PC-3 (cell line): ENCODE results near the gene ZNF804A. TPM values are rescaled to one million over a fixed set of nuclear protein-coding genes. Genes with fewer than 3 reads are reported as not detected.

Source experiments
- ATAC-seq: fragments of 200-7000 bp; cut with Tn5 transposase; 2 replicates; pipeline ENCODE4 v1.9.1; 2020; ENCODE audit warnings: mild to moderate bottlenecking, moderate library complexity
- BruUV-seq: library from RNA; stranded (reverse); fragments of 400-500 nt; replicated peaks from 2 replicates; lab custom pipeline; 2021; lab: Mats Ljungman, UMichigan
- CTCF ChIA-PET: fragments of 300-600 bp; sonication (Branson Sonifier 250); formaldehyde crosslinking; loops from one replicate; lab custom pipeline; 2022; ENCODE audit warnings: antibody characterized with exemption; lab: Charles Lee
- POLR2A ChIA-PET: fragments of 300-600 bp; sonication (Branson Sonifier 250); formaldehyde crosslinking; loops from one replicate; lab custom pipeline; 2022; ENCODE audit warnings: antibody characterized with exemption; ENCODE audit not compliant: unreplicated experiment; lab: Charles Lee
- DNase-seq: peaks from one replicate; pipeline ENCODE4 v3.0.0-alpha.2; 2015
- H2AFZ ChIP-seq: fragments of 300-600 bp; sonication (generic); 2 replicates; pipeline ENCODE4 v1.6.0; 2016; ENCODE audit warnings: antibody characterized with exemption, low read length
- H3F3A ChIP-seq: fragments of 300-600 bp; sonication (generic); one replicate; pipeline ENCODE4 v1.6.0; 2017; ENCODE audit warnings: antibody characterized with exemption, low read length, control low read depth, mild to moderate bottlenecking; ENCODE audit not compliant: unreplicated experiment
- H3K27ac ChIP-seq: fragments of 300-600 bp; sonication (generic); 2 replicates; pipeline ENCODE4 v1.5.1; 2016; ENCODE audit warnings: mild to moderate bottlenecking, low read length
- H3K27me3 ChIP-seq: fragments of 300-600 bp; sonication (generic); 2 replicates; pipeline ENCODE4 v1.6.1; 2016; ENCODE audit warnings: low read length, mixed read lengths
- H3K36me3 ChIP-seq: fragments of 300-600 bp; sonication (generic); 2 replicates; pipeline ENCODE4 v1.6.1; 2016; ENCODE audit warnings: low read depth, mixed run types, low read length, mixed read lengths
- H3K4me1 ChIP-seq: fragments of 300-600 bp; sonication (generic); 2 replicates; pipeline ENCODE4 v1.5.1; 2016; ENCODE audit warnings: low read length; ENCODE audit not compliant: insufficient read depth
- H3K4me2 ChIP-seq: fragments of 300-600 bp; sonication (generic); 2 replicates; pipeline ENCODE4 v1.6.0; 2016; ENCODE audit warnings: low read length
- H3K4me3 ChIP-seq: fragments of 300-600 bp; sonication (generic); 2 replicates; pipeline ENCODE4 v1.5.1; 2016; ENCODE audit warnings: mild to moderate bottlenecking, low read length, mixed read lengths
- H3K79me2 ChIP-seq: fragments of 300-600 bp; sonication (generic); 2 replicates; pipeline ENCODE4 v1.6.1; 2017; ENCODE audit warnings: low read length, mixed read lengths
- H3K9ac ChIP-seq: fragments of 300-600 bp; sonication (generic); 2 replicates; pipeline ENCODE4 v1.6.0; 2016; ENCODE audit warnings: mild to moderate bottlenecking, low read length
- H3K9me2 ChIP-seq: fragments of 300-600 bp; sonication (generic); replicated peaks from 2 replicates; pipeline ENCODE4 v1.6.1; 2016; ENCODE audit warnings: mixed run types, low read length, mixed read lengths
- H3K9me3 ChIP-seq: fragments of 300-600 bp; sonication (generic); 2 replicates; pipeline ENCODE4 v1.6.1; 2016; ENCODE audit warnings: low read length, mixed read lengths
- H4K20me1 ChIP-seq: fragments of 300-600 bp; sonication (generic); 2 replicates; pipeline ENCODE4 v1.6.1; 2016; ENCODE audit warnings: low read length, mixed read lengths
- CTCF ChIP-seq: fragments of 300-600 bp; sonication (generic); conservative IDR thresholded peaks from 2 replicates; pipeline ENCODE4 v1.5.1; 2017; ENCODE audit warnings: antibody characterized with exemption, low read depth, mild to moderate bottlenecking, low read length
- EZH2 ChIP-seq: fragments of 300-600 bp; sonication (generic); IDR thresholded peaks from one replicate; pipeline ENCODE4 v1.6.1; 2017; ENCODE audit warnings: antibody characterized with exemption, mild to moderate bottlenecking, low read length; ENCODE audit not compliant: unreplicated experiment
- EZH2phosphoT487 ChIP-seq: fragments of 300-600 bp; sonication (generic); IDR thresholded peaks from 2 replicates; pipeline ENCODE4 v1.6.1; 2018; ENCODE audit warnings: mild to moderate bottlenecking, antibody characterized with exemption, low read length, borderline replicate concordance
- intact Hi-C: fragments of 100-400 bp; cut with micrococcal nuclease; formaldehyde crosslinking; loops from 2 replicates; pipeline ENCODE4 v1.9.0; 2023
- total RNA-seq: library from RNA; depleted of rRNA; stranded (reverse); fragments of >200 nt; gene quantifications from 2 replicates; pipeline ENCODE4 v1.2.3, GENCODE V29; 2014

The ZNF804A gene
- total RNA-seq, 1 experiment from 2014 or later = 1.9 TPM

GRCh38 chr2:184908966-184909365 lies 310.6 kb downstream of the ZNF804A start:
- intact Hi-C loops = no loop called here
- ChIA-PET CTCF (interaction anchor here (0.5 kb wide), 1 partner anchor 115 kb away, joined by 5 read pairs; no protein-coding TSS in a partner anchor), POLR2A (no interaction called here)
- no peaks in the 10 kb centered on the region for H3K9me3 ChIP-seq
- H2AFZ ChIP-seq = no peak overlapping the region
- H3K4me2 ChIP-seq = no peak overlapping the region
- no peak overlapping the region for H3K9ac ChIP-seq
- H3K4me1 ChIP-seq = no peaks in the 10 kb centered on the region
- no peak overlapping the region for H3K27ac ChIP-seq
- ATAC-seq (no peak), DNase-seq (no peak)
- H3K27me3 ChIP-seq = no peaks in the 10 kb centered on the region
- H3K9me2 ChIP-seq = no peaks in the 10 kb centered on the region
- H3K36me3 ChIP-seq = no peaks in the 10 kb centered on the region
- BruUV-seq = no TSS peak
- H4K20me1 ChIP-seq = no peaks in the 10 kb centered on the region
- TF ChIP-seq CTCF (no peak), EZH2 (no peak), EZH2phosphoT487 (no peak)
- H3K4me3 ChIP-seq = no peak overlapping the region
- no peaks in the 10 kb centered on the region for H3F3A ChIP-seq
- no peaks in the 10 kb centered on the region for H3K79me2 ChIP-seq

GRCh38 chr2:184920451-184920965 lies 322.2 kb downstream of the ZNF804A start:
- Histone ChIP-seq H3K79me2 (no peaks in the 10 kb centered on the region), H3K4me2 (no peak overlapping the region), H3K27me3 (no peaks in the 10 kb centered on the region), H3K4me1 (no peaks in the 10 kb centered on the region), H3K9me3 (no peaks in the 10 kb centered on the region), H3K9me2 (no peaks in the 10 kb centered on the region), H3K27ac (no peak overlapping the region), H3F3A (no peaks in the 10 kb centered on the region), H4K20me1 (no peaks in the 10 kb centered on the region), H3K9ac (no peak overlapping the region), H3K4me3 (no peak overlapping the region), H3K36me3 (no peaks in the 10 kb centered on the region), H2AFZ (no peak overlapping the region)
- BruUV-seq = no TSS peak
- no peak for TF ChIP-seq CTCF
- no peak for TF ChIP-seq EZH2phosphoT487
- no peak for TF ChIP-seq EZH2
- DNase-seq = no peak
- intact Hi-C loops = no loop called here
- no peak for ATAC-seq
- POLR2A ChIA-PET = no interaction called here
- CTCF ChIA-PET = no interaction called here

GRCh38 chr2:184921676-184922075 lies 323.3 kb downstream of the ZNF804A start:
- H4K20me1 ChIP-seq = no peaks in the 10 kb centered on the region
- ATAC-seq (no peak), DNase-seq (no peak)
- no peak overlapping the region for H3K4me2 ChIP-seq
- no peak overlapping the region for H3K27ac ChIP-seq
- no peak overlapping the region for H3K4me3 ChIP-seq
- intact Hi-C loops = no loop called here
- no peaks in the 10 kb centered on the region for H3K9me3 ChIP-seq
- no peaks in the 10 kb centered on the region for H3K27me3 ChIP-seq
- no peaks in the 10 kb centered on the region for H3K4me1 ChIP-seq
- TF ChIP-seq EZH2phosphoT487 (no peak), CTCF (no peak), EZH2 (no peak)
- no peak overlapping the region for H2AFZ ChIP-seq
- no TSS peak for BruUV-seq
- no peaks in the 10 kb centered on the region for H3F3A ChIP-seq
- H3K9ac ChIP-seq = no peak overlapping the region
- no peaks in the 10 kb centered on the region for H3K79me2 ChIP-seq
- ChIA-PET CTCF (no interaction called here), POLR2A (no interaction called here)
- H3K36me3 ChIP-seq = no peaks in the 10 kb centered on the region
- H3K9me2 ChIP-seq = no peaks in the 10 kb centered on the region
